Lung (tissue), 12 donors: ENCODE data around the gene PTGER4. TPM values are rescaled to one million over a fixed set of nuclear protein-coding genes. Genes with fewer than 3 reads are reported as not detected.
"Not testable (repeated sequence)": the region's sequence is repeated elsewhere in the genome, so short reads cannot be mapped to it uniquely, and the experiment has no call there.

Experiments used
- ATAC-seq: fragments of 200-7000 bp; cut with Tn5 transposase; one replicate; pipeline ENCODE4 v1.9.1; 2020; ENCODE audit warnings: moderate number of reproducible peaks; ENCODE audit not compliant: insufficient read depth, low FRiP score
- DNase-seq, 3 donors: peaks; one replicate each; pipeline ENCODE4 v3.0.0-alpha.2; 2013 to 2017
- H3K27ac ChIP-seq, 2 donors: one replicate each; pipeline ENCODE4 v1.5.1; 2013; ENCODE audit warnings: mild to moderate bottlenecking in 2 of 2, moderate library complexity in 2 of 2, control low read depth in 1 of 2, inconsistent platforms in 1 of 2, low read depth in 1 of 2, low read length in 1 of 2
- H3K27me3 ChIP-seq, 3 donors: one replicate each; pipeline ENCODE4 v1.5.1; 2013; ENCODE audit warnings: low read length in 2 of 3; ENCODE audit not compliant: control insufficient read depth in 3 of 3, insufficient read depth in 3 of 3
- H3K36me3 ChIP-seq, 4 donors: one replicate each; pipeline ENCODE4 v1.5.1; 2013; ENCODE audit warnings: low read length in 4 of 4, mild to moderate bottlenecking in 1 of 4, moderate library complexity in 1 of 4; ENCODE audit not compliant: control insufficient read depth in 4 of 4, insufficient read depth in 4 of 4
- H3K4me1 ChIP-seq, 5 donors: one replicate each; pipeline ENCODE4 v1.5.1; 2013; ENCODE audit warnings: low read length in 5 of 5, mild to moderate bottlenecking in 2 of 5, moderate library complexity in 1 of 5; ENCODE audit not compliant: control insufficient read depth in 5 of 5, insufficient read depth in 5 of 5
- H3K4me3 ChIP-seq: one replicate; pipeline ENCODE4 v1.5.1; 2013; ENCODE audit warnings: mild to moderate bottlenecking, control low read depth, moderate library complexity
- H3K9ac ChIP-seq, 2 donors: one replicate each; pipeline ENCODE4 v1.5.1; 2013; ENCODE audit warnings: low read length in 2 of 2, control low read depth in 1 of 2; ENCODE audit not compliant: insufficient read depth in 1 of 2
- H3K9me3 ChIP-seq, 4 donors: one replicate each; pipeline ENCODE4 v1.5.1; 2013; ENCODE audit warnings: low read length in 3 of 4, mild to moderate bottlenecking in 1 of 4, moderate library complexity in 1 of 4; ENCODE audit not compliant: control insufficient read depth in 4 of 4, insufficient read depth in 3 of 4
- WGBS, 2 donors: extraction: QIAGEN DNeasy Blood & Tissue Kit; methylation state at CpG; one replicate each; pipeline ENCODE4 v1.1.7; 2013; 5-methylcytosine and 5-hydroxymethylcytosine counted together
- polyA plus RNA-seq, 2 donors: library from polyadenylated mRNA; stranded (reverse); fragments of 200-250 nt; gene quantifications; one replicate each; pipeline ENCODE4 v1.2.1, GENCODE V29; 2013
- total RNA-seq, 2 donors: library from RNA; depleted of rRNA in 1 of 2; stranded (reverse); fragments of >200 nt in 1 of 2; gene quantifications; one replicate each; pipeline ENCODE4 v1.2.1, GENCODE V29; 2014 to 2021
- TF ChIP-seq, protein P1 (sequence below): IDR thresholded peaks from 2 replicates; pipeline ENCODE4 v1.5.1; 2012; ENCODE audit warnings: mild to moderate bottlenecking; ENCODE audit errors: control extremely low read depth, extremely low read depth
- donor health status: control.
- donor health status: control.
- donor health status: Bipolar disorder and iron deficiency.
- donor health status: healthy.
- donor health status: DM: yes; HTN: yes; CAD: no.

Gene PTGER4
- total and polyA plus RNA-seq, 4 donors, result 3.9 to 33.6 (median 29.1) TPM

DNA sequence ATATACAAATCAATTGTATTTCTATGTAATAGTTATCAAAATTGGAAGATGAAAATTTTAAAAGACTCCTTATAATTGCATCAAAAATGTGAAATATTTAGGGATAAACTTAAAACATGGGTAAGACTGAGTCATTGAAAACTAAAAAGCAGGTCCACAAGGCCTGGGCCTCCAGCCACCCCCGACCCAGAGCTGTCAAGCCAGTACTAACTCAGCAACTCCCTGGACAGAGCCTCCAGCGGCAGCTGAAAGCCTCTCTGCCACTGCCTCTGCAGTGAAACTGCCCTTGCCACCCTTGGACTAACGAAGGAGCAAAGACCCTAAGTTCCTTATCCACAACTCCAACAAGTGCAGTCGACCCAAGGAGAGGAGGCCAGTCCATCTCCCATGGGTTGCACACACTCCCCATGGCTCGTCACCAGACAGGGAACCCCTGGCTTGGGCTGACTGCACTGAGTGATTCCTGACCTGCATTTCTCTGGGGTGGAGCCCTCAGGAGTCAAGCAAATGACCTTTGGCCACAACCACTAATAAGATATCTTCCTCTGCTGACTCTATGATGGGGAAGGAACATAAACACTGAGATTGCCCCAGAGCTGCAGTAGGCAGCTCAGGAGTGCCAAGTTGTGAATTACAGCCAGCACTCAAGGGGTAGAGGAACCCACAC is 20.5 kb downstream of the PTGER4 start:
- TF ChIP-seq, protein P1, sequence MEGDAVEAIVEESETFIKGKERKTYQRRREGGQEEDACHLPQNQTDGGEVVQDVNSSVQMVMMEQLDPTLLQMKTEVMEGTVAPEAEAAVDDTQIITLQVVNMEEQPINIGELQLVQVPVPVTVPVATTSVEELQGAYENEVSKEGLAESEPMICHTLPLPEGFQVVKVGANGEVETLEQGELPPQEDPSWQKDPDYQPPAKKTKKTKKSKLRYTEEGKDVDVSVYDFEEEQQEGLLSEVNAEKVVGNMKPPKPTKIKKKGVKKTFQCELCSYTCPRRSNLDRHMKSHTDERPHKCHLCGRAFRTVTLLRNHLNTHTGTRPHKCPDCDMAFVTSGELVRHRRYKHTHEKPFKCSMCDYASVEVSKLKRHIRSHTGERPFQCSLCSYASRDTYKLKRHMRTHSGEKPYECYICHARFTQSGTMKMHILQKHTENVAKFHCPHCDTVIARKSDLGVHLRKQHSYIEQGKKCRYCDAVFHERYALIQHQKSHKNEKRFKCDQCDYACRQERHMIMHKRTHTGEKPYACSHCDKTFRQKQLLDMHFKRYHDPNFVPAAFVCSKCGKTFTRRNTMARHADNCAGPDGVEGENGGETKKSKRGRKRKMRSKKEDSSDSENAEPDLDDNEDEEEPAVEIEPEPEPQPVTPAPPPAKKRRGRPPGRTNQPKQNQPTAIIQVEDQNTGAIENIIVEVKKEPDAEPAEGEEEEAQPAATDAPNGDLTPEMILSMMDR, result no peak
- WGBS, 2 donors, result 98 to 99% methylated on average over 5 of the region's 5 CpGs
- H3K4me3 ChIP-seq, result no peak overlapping the region
- H3K27me3 ChIP-seq, result no peaks in the 10 kb centered on the region
- H3K9ac ChIP-seq, result no peak overlapping the region
- no peak for ATAC-seq
- no peak for DNase-seq
- H3K36me3 ChIP-seq, result peaks cover 0 to 4% (median 0%) of the 10 kb centered on the region in 4 donors
- H3K9me3 ChIP-seq, result peaks cover 0 to 7% (median under 1%) of the 10 kb centered on the region in 4 donors
- H3K27ac ChIP-seq, result no peak overlapping the region
- no peaks in the 10 kb centered on the region for H3K4me1 ChIP-seq

DNA sequence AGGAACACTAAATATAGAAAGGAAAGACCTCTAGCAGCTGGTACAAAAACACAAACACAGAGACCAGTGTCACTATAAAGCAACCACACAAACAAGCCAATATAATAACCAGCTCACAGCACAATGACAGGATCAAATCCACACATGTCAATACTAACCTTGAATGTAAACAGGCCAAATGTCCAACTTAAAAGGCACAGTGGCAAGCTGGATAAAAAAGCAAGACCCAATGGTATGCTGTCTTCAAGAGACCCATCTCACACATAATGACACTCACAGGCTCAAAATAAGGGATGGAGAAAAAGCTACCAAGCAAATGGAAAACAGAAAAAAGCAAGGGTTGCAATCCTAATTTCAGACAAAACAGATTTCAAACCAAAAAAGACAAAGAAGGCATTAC is 22.3 kb downstream of the PTGER4 start:
- not testable (repeated sequence) for H3K36me3 ChIP-seq, H3K27ac ChIP-seq, DNase-seq, H3K9ac ChIP-seq, H3K4me3 ChIP-seq, ATAC-seq, H3K4me1 ChIP-seq, H3K27me3 ChIP-seq
- H3K9me3 ChIP-seq, result peaks cover 0 to 11% (median 2%) of the 10 kb centered on the region in 4 donors

DNA sequence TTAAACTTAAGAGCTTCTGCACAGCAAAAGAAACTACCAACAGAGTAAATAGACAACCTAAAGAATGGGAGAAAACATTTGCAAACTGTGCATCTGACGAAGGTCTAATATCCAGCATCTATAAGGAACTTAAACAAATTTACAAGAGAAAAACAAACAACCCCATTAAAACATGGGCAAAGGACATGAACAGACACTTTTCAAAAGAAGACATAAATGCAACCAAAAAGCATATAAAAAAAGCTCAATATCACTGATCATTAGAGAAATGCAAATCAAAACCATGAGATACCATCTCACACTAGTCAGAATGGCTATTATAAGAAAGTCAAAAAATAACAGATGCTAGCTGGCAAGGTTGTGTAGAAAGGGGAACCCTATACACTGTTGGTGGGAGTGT is 25.8 kb downstream of the PTGER4 start:
- ATAC-seq, H3K4me3 ChIP-seq: not testable (repeated sequence)
- WGBS, 2 donors, result 97% methylated on average over 1 of the region's 1 CpG

DNA sequence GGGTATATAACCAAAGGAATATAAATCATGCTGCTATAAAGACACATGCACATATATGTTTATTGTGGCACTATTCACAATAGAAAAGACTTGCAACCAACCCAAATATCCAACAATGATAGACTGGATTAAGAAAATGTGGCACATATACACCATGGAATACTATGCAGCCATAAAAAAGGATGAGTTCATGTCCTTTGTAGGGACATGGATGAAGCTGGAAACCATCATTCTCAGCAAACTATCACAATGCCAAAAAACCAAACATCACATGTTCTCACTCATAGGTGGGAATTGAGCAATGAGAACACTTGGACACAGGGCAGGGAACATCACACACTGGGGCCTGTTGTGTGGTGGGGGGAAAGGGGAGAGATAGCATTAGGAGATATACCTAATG is 30.9 kb downstream of the PTGER4 start:
- DNase-seq, ATAC-seq, H3K4me1 ChIP-seq, H3K27me3 ChIP-seq, H3K27ac ChIP-seq, H3K9me3 ChIP-seq, H3K9ac ChIP-seq, H3K36me3 ChIP-seq, H3K4me3 ChIP-seq: not testable (repeated sequence)

More for the DNA sequence above, 25.8 kb downstream of the PTGER4 start:
- DNase-seq, H3K27me3 ChIP-seq, H3K9ac ChIP-seq, H3K27ac ChIP-seq, H3K4me1 ChIP-seq, H3K36me3 ChIP-seq: not testable (repeated sequence)
- peaks cover 0 to 11% (median 2%) of the 10 kb centered on the region in 4 donors for H3K9me3 ChIP-seq

DNA sequence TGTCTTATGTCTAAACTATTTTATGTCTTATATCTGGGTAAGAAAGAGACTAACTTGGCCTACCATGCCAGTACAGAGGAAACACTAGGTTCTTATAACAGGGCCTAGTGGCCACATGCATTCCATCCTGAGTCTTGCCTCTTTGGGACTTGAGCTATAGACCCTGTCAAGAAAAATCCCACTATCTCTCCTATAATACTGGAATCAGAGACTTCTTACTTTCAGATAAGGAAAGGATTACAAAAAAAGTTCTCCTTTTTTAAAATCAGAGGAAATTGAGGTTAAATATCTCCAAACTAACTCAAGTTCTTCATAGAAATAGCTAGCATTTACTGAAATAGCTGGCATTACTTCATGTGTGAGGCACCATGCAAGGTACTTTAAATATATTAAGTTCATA is 34.3 kb downstream of the PTGER4 start:
- no peak for DNase-seq
- no peak for ATAC-seq
- H3K4me1 ChIP-seq, result peaks cover 0 to 4% (median 0%) of the 10 kb centered on the region in 5 donors
- no peak overlapping the region for H3K27ac ChIP-seq
- H3K9me3 ChIP-seq, result no peaks in the 10 kb centered on the region
- no peaks in the 10 kb centered on the region for H3K27me3 ChIP-seq
- peaks cover 0 to 8% (median 2%) of the 10 kb centered on the region in 4 donors for H3K36me3 ChIP-seq
- H3K9ac ChIP-seq, result no peak overlapping the region
- no peak overlapping the region for H3K4me3 ChIP-seq
- TF ChIP-seq, protein P1, result no peak
